H1 (cell line): Measurements from ENCODE around the gene TMEM187. TPM values are rescaled to one million over a fixed set of nuclear protein-coding genes. Genes with fewer than 3 reads are reported as not detected.

Experiments
- ATF3 ChIP-seq: IDR thresholded peaks from 2 replicates; pipeline ENCODE4 v1.6.1; 2011; ENCODE audit warnings: low read depth, mild to moderate bottlenecking, low read length; ENCODE audit not compliant: insufficient read depth
- CBX8 ChIP-seq: fragments of 300-800, 300-1000 bp; sonication (generic); IDR thresholded peaks from 2 replicates; pipeline ENCODE4 v1.7.1; 2016; ENCODE audit warnings: low read depth, low read length, borderline replicate concordance
- EZH2 ChIP-seq: fragments of 200-600 bp; sonication (generic); IDR thresholded peaks from 2 replicates; pipeline ENCODE4 v1.7.1; 2012; ENCODE audit warnings: low read depth, mild to moderate bottlenecking, moderate library complexity, low read length, inconsistent platforms; ENCODE audit not compliant: severe bottlenecking
- RAD21 ChIP-seq, 2 experiments: IDR thresholded peaks in 1 of 2; conservative IDR thresholded peaks in 1 of 2; 2 replicates each; pipeline ENCODE4 v1.6.1; 2011; ENCODE audit warnings: low read depth in 2 of 2, low read length in 2 of 2, improper control_type of control experiment in 1 of 2, inconsistent platforms in 1 of 2, mild to moderate bottlenecking in 1 of 2, moderate library complexity in 1 of 2
- RNF2 ChIP-seq: fragments of 200-900, 300-1000 bp; sonication (generic); IDR thresholded peaks from 2 replicates; pipeline ENCODE4 v1.7.1; 2016; ENCODE audit warnings: borderline replicate concordance, low read depth, mild to moderate bottlenecking, antibody characterized with exemption, low read length; ENCODE audit not compliant: poor library complexity, severe bottlenecking; ENCODE audit errors: missing control alignments
- SUZ12 ChIP-seq: fragments of 200-600 bp; sonication (generic); IDR thresholded peaks from 2 replicates; pipeline ENCODE4 v1.6.1; 2012; ENCODE audit warnings: mild to moderate bottlenecking, inconsistent platforms, low read length, moderate library complexity, mixed read lengths
- polyA plus RNA-seq, 7 experiments: library from polyadenylated mRNA; depleted of rRNA in 3 of 7; stranded (reverse) in 5 of 7; unstranded in 2 of 7; fragments of >200 nt in 5 of 7; fragments of 200-250 nt in 2 of 7; gene quantifications; 1 replicate in 5 of 7; 2 replicates in 1 of 7; 4 replicates in 1 of 7; pipeline versions ENCODE4 v1.2.1 to v1.2.3, GENCODE V29; 2011 to 2013; ENCODE audit warnings: missing spikeins in 2 of 7, mixed read lengths in 2 of 7
- total RNA-seq: library from RNA; stranded (reverse); fragmentation: NEBNext Ultra II Directional; extraction: Animal tissue kit (Norgen Biotek cat#: 25700); gene quantifications from 2 replicates; pipeline ENCODE4 v1.2.1, GENCODE V29; 2021

Gene TMEM187
- total and polyA plus RNA-seq, 2 of the 8 experiments (the other 6 are each of a cell fraction or from before 2014, with no cell fraction given) = 5.0 to 14.5 TPM

GRCh38 chrX:153924149-153924861 is 48.2 kb upstream of the TMEM187 start (continued):
- no peak for TF ChIP-seq RNF2
- no peak for TF ChIP-seq ATF3
- TF ChIP-seq EZH2 = no peak
- TF ChIP-seq SUZ12 = no peak
- TF ChIP-seq CBX8 = no peak
- peak; percentile 38 to 53 for TF ChIP-seq RAD21 (IDR thresholded peaks at IDR 0.05 in 1 of 2, conservative IDR thresholded peaks at IDR 0.05 in 1 of 2; ENCODE audit: low read depth in 2 of 2, low read length in 2 of 2)
